ENCODE results near the gene MRPL24.

DNA sequence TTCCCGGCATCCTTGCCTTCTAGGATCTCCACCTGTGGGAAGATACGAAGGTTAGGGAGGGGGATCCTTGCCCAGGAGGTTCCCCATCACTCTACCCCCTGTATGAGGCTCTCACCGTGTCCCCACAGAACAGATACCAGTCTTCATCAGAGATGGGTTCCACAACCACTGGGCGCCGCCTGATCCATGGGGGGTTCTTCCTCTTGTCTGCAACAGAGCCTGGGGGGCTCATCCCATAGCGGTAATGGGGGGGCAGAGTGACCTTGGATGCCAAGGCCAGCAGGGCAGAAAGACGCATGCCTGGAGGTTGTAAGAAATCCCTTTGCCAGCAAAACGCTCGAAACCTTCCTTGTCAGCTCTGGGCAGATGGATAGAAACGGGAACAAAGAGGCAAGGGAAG lies 2.5 kb downstream of the MRPL24 start:
- TF ChIP-seq EZH2 (optimal IDR thresholded peaks at IDR 0.05; ENCODE audit: low read depth, low read length) (no peak), EZH2phosphoT487 (IDR thresholded peaks at IDR 0.05; ENCODE audit: low read length) (no peak)
- TF ChIP-seq, protein P1, sequence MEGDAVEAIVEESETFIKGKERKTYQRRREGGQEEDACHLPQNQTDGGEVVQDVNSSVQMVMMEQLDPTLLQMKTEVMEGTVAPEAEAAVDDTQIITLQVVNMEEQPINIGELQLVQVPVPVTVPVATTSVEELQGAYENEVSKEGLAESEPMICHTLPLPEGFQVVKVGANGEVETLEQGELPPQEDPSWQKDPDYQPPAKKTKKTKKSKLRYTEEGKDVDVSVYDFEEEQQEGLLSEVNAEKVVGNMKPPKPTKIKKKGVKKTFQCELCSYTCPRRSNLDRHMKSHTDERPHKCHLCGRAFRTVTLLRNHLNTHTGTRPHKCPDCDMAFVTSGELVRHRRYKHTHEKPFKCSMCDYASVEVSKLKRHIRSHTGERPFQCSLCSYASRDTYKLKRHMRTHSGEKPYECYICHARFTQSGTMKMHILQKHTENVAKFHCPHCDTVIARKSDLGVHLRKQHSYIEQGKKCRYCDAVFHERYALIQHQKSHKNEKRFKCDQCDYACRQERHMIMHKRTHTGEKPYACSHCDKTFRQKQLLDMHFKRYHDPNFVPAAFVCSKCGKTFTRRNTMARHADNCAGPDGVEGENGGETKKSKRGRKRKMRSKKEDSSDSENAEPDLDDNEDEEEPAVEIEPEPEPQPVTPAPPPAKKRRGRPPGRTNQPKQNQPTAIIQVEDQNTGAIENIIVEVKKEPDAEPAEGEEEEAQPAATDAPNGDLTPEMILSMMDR (IDR thresholded peaks at IDR 0.05; ENCODE audit: low read length), result no peak

All from MM.1S (cell line).